ENCODE measurements around the gene LHX6.

LHX6 gene

DNA sequence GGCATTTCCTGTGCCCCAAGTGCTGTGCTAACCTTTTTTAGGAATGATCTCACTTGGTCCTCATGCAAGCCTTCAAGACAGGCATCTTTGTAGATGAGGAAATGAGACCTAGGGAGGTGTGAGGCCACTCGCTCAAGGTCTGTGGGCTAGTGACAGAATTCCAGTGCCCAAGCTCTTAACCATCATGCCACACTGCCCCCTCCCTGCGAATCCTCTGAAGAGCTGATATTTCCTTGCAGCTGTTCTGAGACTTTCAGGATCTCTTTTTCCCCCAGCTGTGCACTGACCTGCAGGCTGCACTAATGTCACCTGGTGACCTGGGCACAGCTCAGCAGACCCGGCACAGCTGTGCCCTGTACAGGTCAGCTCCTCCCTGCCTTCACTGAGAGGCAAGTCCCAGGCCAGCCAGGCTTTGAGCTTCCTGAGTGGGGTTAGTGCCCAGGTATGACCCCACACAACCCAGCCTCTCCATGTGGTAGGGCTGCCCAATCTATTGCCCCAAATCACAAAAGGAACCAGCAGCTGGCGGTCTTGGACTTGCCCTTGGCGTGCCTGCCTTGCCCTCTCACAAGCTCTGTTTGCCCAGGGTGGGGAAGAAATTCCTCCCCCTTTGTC, 36.4 kb downstream of the LHX6 start:
- TF ChIP-seq CTCF (conservative IDR thresholded peaks at IDR 0.05) (no peak), ZFX (IDR thresholded peaks at IDR 0.05) (no peak)

DNA sequence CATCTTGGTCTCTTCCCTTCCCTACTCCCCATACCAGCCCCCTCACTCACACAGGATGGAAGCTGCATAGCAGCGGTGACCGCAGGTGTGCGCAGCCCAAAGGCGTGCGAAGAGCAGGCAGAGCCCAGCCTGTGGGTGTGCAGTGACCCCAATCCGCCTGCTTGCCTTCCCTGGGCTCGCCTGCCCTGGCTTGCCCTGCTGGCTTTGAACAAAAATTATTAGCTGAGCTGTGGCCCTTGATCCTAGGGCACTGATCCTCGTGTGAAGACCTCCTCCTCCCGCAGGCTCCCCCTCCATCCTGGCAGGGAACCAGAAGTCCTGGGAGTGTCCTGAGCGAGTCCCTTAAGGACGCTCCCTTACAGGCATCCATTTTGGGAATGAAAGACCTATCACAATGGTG, 37.2 kb downstream of the LHX6 start:
- no peak overlapping the region for H3K27ac ChIP-seq

More for the DNA sequence above, 36.4 kb downstream of the LHX6 start:
- H3K27ac ChIP-seq: no peak overlapping the region

GRCh38 chr9:122190597-122191381, 38.0 kb downstream of the LHX6 start:
- TF ChIP-seq CTCF (conservative IDR thresholded peaks at IDR 0.05) (no peak), ZFX (IDR thresholded peaks at IDR 0.05) (no peak)
- no peak overlapping the region for H3K27ac ChIP-seq

More for the DNA sequence above, 37.2 kb downstream of the LHX6 start:
- TF ChIP-seq ZFX (IDR thresholded peaks at IDR 0.05): no peak
- TF ChIP-seq CTCF (conservative IDR thresholded peaks at IDR 0.05): no peak

- no peak for TF ChIP-seq CTCF (conservative IDR thresholded peaks at IDR 0.05)
- no peak for TF ChIP-seq ZFX (IDR thresholded peaks at IDR 0.05)
- H3K27ac ChIP-seq: no peak overlapping the region
These were observed 40.4 kb downstream of the LHX6 start for GRCh38 chr9:122188369-122188768.

- TF ChIP-seq CTCF (conservative IDR thresholded peaks at IDR 0.05) (no peak), ZFX (IDR thresholded peaks at IDR 0.05) (no peak)
- H3K27ac ChIP-seq: no peak overlapping the region
These were observed 41.8 kb downstream of the LHX6 start for GRCh38 chr9:122186777-122187470.

- TF ChIP-seq CTCF (conservative IDR thresholded peaks at IDR 0.05) (no peak), ZFX (IDR thresholded peaks at IDR 0.05) (no peak)
These were observed 42.5 kb downstream of the LHX6 start for GRCh38 chr9:122186301-122186700.

GRCh38 chr9:122184551-122184950, 44.2 kb downstream of the LHX6 start:
- no peak overlapping the region for H3K27ac ChIP-seq
- no peak for TF ChIP-seq ZFX (IDR thresholded peaks at IDR 0.05)
- TF ChIP-seq CTCF (conservative IDR thresholded peaks at IDR 0.05): no peak

More at GRCh38 chr9:122186301-122186700, 42.5 kb downstream of the LHX6 start:
- H3K27ac ChIP-seq: no peak overlapping the region
